ENCODE results near the gene RCN1.

- TF ChIP-seq CTCF (IDR thresholded peaks at IDR 0.05; ENCODE audit: insufficient read depth, low read length, poor library complexity, severe bottlenecking) (no peak), EZH2phosphoT487 (conservative IDR thresholded peaks at IDR 0.05; ENCODE audit: low read length) (no peak)
These were observed 34.4 kb upstream of the RCN1 start for GRCh38 chr11:32056438-32056837.
